Nephron (organoid): ENCODE data around the gene RPS21.

Source experiments
- H3K27ac Mint-ChIP-seq, 3 experiments: 2 replicates each; pipeline ENCODE4 v1.8.0; 2020; ENCODE audit warnings: mixed read lengths in 3 of 3, mild to moderate bottlenecking in 2 of 3, moderate library complexity in 1 of 3
- H3K27me3 Mint-ChIP-seq: 2 replicates; pipeline ENCODE4 v1.8.0; 2021; ENCODE audit warnings: low read depth, mild to moderate bottlenecking, moderate library complexity, mixed read lengths
- H3K36me3 Mint-ChIP-seq: 2 replicates; pipeline ENCODE4 v1.8.0; 2020; ENCODE audit warnings: low read depth, mixed read lengths
- H3K4me1 Mint-ChIP-seq: 2 replicates; pipeline ENCODE4 v1.8.0; 2020; ENCODE audit warnings: mixed read lengths
- H3K4me3 Mint-ChIP-seq, 3 experiments: 2 replicates each; pipeline ENCODE4 v1.8.0; 2020; ENCODE audit warnings: mild to moderate bottlenecking in 3 of 3, mixed read lengths in 3 of 3, moderate library complexity in 2 of 3
- H3K9me3 Mint-ChIP-seq: 2 replicates; pipeline ENCODE4 v1.8.0; 2020; ENCODE audit warnings: mixed read lengths
- CTCF ChIP-seq, 3 experiments: fragments of 200-600 bp; sonication (generic); IDR thresholded peaks; one replicate each; pipeline ENCODE4 v1.5.0; 2021; ENCODE audit warnings: antibody characterized with exemption in 3 of 3; ENCODE audit not compliant: unreplicated experiment in 3 of 3

The RPS21 gene

DNA sequence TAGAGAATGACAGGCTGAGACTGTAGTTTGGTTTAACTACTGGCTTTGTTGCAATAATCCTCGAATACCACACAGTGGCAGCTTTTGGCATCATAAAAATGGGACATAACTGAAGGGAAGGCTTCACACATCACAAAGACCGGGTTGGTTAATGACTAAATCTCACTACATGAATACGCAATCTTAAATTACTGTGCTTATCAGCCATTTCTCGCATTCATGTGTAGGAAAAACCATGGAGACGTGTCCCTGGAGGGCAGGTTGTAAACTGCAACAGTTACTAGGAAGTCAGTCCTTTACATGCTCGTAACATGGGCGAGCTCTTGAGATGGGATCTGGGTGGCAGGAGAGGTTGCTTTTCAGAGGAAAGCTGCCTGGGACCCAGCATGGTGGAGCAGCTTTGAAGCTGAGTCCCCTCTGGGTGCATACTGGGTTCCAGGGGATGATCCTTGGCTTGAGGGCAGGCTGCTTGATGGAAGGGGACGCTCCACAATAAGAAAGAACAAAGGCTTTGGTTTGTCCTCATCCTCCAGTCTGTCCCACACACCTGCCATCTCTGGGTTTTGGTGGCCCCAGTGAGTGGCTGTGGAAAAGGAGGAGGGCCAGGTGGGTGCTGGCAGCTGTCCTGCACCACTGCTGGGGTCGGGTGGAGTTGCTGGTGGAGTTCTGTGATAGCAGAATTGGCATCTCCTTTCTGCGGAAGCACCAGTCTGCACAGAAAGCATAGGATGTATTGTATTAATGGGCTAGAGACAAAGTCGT, 2.1 kb downstream of the RPS21 start:
- Mint-ChIP-seq H3K27me3 (no peaks in the 10 kb centered on the region), H3K9me3 (no peaks in the 10 kb centered on the region), H3K36me3 (peaks cover 28% of the 10 kb centered on the region), H3K4me1 (peaks cover 32% of the 10 kb centered on the region), H3K4me3 (peak overlapping the region; percentile 91 to 95 (median 93)), H3K27ac (peak overlapping the region in 2 of 3 experiments; percentile 14 to 52)
- TF ChIP-seq CTCF (IDR thresholded peaks at IDR 0.05; ENCODE audit: unreplicated experiment in 3 of 3), result no peak

DNA sequence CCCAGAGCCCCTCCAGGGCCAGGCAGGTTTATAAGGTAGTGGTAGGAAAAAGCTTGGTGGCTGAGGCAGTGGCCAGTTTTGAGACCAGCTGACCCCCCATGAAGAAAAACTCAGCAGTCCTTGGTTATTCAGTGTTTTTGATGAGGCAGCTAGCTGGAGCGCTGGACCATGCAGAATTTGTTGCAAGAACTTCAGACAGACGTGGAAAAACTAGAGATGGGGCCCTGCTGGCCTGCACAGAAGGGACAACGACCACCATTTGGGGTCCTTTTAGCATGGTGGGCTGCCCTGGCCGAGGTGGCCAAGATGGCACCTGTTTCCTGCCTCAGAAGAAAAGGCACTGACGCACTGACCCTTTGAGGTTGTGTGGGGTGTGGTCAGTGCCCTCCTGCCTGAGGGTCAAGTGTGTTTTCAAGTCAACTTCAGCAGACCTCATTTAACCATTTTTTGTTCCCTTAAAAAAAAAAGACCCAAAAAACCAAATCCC, 2.7 kb downstream of the RPS21 start:
- peak overlapping the region; percentile 40 to 95 (median 93) for H3K4me3 Mint-ChIP-seq
- no peaks in the 10 kb centered on the region for H3K9me3 Mint-ChIP-seq
- H3K27me3 Mint-ChIP-seq, result no peaks in the 10 kb centered on the region
- peaks cover 32% of the 10 kb centered on the region for H3K4me1 Mint-ChIP-seq
- H3K27ac Mint-ChIP-seq, result no peak overlapping the region
- peaks cover 28% of the 10 kb centered on the region for H3K36me3 Mint-ChIP-seq
- no peak for TF ChIP-seq CTCF (IDR thresholded peaks at IDR 0.05; ENCODE audit: unreplicated experiment in 3 of 3)

DNA sequence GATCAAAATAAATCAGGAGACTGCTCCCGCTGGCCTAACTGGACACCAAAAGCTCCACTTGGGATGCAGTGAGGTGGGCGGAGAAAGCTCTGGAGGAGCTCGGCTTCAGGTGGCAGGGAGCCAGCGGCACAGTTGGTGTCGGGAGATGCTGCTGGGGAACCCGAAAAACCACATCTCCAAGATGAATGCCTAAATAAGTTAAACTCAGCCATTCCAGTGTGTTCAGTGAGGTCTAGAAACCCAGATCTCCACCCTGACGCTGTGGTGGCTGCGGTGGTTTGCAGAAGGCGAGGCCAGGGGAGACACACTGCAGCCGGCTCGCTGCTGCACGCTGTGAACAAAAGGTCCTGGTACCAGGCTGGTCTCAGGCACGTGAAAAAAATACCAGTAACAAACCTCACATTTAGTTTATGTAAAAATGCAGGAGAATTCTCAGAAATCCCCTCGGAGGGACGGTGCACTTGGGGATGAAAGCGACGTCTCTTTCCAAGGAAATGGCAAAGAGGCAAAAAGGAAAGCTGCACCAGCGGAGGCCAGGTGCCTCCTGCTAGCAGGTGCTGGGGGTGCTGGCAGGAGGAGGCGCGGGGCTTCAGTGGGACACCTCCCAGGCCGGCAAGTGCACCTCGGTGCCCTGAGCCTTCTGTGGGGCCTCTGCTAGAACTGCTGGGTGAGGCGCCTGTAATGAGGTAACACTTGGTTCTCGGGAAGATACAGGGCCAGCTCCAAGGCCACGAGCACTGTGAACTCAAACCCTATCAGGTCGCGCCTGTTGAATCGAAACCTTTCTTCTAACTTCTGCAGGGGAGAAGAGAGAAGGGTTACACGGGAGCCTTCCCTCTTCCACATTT, 3.6 kb downstream of the RPS21 start:
- Mint-ChIP-seq H3K36me3 (peaks cover 28% of the 10 kb centered on the region), H3K27ac (peak overlapping the region in 1 of 3 experiments; percentile 40), H3K9me3 (no peaks in the 10 kb centered on the region), H3K27me3 (no peaks in the 10 kb centered on the region), H3K4me3 (peak overlapping the region in 2 of 3 experiments; percentile 42 to 54), H3K4me1 (peaks cover 26% of the 10 kb centered on the region)
- TF ChIP-seq CTCF (IDR thresholded peaks at IDR 0.05; ENCODE audit: unreplicated experiment in 3 of 3), result no peak

DNA sequence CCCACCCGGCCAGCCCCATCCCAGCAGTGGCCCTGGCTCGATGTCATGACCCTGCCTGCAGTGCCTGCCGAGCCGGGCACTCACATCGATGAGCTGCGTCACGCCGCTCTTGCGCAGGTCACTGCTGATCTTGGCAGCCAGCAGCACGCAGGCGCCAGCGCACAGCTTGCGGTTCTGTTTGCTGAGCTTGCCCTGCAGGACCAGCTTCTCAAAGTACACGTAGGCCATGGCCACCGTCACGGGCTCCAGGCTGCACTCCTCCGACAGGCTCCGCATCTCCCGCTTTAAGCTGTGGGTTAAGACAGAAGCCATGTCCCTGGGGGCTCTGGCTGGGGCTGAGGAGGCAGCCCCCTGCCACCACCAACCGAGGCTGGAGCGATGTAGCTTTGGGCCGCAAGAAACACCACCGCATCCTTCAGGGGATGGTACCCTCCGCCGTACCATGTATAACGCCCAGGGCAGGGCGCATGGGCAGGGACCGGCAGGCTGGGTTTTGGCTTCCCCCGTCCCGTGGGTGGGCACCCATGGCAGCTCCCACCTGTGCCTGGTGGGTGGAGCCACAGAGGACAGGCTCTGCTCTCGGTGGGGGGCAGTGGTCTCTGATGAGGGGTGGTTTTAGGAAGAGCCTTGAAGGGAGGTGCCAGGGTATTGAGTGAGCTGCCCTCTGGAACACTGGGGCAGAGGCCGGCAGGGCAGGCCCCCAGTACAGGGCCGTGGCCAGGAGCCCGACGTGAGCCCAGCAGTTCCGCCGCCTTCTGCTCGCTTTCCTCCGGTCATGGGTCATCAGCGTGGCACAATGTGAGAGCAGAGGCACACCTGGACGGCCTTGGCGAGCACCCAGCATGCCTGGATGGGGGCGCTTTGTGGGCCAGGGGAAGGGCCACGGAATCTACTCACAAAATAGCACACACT, 4.5 kb downstream of the RPS21 start:
- Mint-ChIP-seq H3K27me3 (no peaks in the 10 kb centered on the region), H3K36me3 (peaks cover 28% of the 10 kb centered on the region), H3K9me3 (no peaks in the 10 kb centered on the region), H3K4me3 (no peak overlapping the region), H3K4me1 (peaks cover 21% of the 10 kb centered on the region), H3K27ac (no peak overlapping the region)
- no peak for TF ChIP-seq CTCF (IDR thresholded peaks at IDR 0.05; ENCODE audit: unreplicated experiment in 3 of 3)

DNA sequence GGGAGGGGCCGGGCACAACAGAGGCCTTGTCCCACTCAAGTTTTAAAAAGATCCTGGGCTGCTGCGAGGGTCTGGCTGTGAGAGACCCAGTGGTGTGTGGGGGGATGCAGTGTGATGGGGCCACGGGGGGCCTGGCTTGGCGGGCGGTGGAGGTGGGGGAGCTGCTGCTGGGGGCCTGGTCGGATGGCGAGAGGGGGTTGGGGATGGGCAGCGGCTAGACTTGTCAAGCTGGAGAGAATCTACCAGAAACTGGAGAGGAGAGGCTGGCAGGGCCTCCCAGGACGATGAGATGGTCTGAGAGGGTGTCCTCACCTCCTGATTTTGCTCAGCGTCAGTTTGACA, 5.1 kb downstream of the RPS21 start:
- H3K27ac Mint-ChIP-seq, result no peak overlapping the region
- H3K4me1 Mint-ChIP-seq, result peaks cover 21% of the 10 kb centered on the region
- no peak for TF ChIP-seq CTCF (IDR thresholded peaks at IDR 0.05; ENCODE audit: unreplicated experiment in 3 of 3)
- no peaks in the 10 kb centered on the region for H3K9me3 Mint-ChIP-seq
- H3K27me3 Mint-ChIP-seq, result no peaks in the 10 kb centered on the region
- no peak overlapping the region for H3K4me3 Mint-ChIP-seq
- peaks cover 28% of the 10 kb centered on the region for H3K36me3 Mint-ChIP-seq
